Testis (tissue), 5 donors: ENCODE measurements around the gene PDXDC1. TPM values are rescaled to one million over a fixed set of nuclear protein-coding genes. Genes with fewer than 3 reads are reported as not detected.
"Not testable (repeated sequence)": the region's sequence is repeated elsewhere in the genome, so short reads cannot be mapped to it uniquely, and the experiment has no call there.

Experiments used
- DNase-seq: peaks from one replicate; pipeline ENCODE4 v3.0.0-alpha.2; 2019
- H3K27ac ChIP-seq, 2 donors: fragments of 200-600 bp; sonication (generic); one replicate each; pipeline ENCODE4 v1.5.1; 2019
- H3K27me3 ChIP-seq: fragments of 200-600 bp; sonication (generic); one replicate; pipeline ENCODE4 v1.5.1; 2019
- H3K36me3 ChIP-seq: fragments of 200-600 bp; sonication (generic); one replicate; pipeline ENCODE4 v1.5.1; 2017; ENCODE audit warnings: low read depth; ENCODE audit errors: missing control alignments
- H3K4me1 ChIP-seq: fragments of 200-600 bp; sonication (generic); one replicate; pipeline ENCODE4 v1.5.1; 2019
- H3K4me3 ChIP-seq, 2 donors: fragments of 200-600 bp; sonication (generic); one replicate each; pipeline ENCODE4 v1.5.1; 2017 to 2019
- H3K9me3 ChIP-seq: fragments of 200-600 bp; sonication (generic); one replicate; pipeline ENCODE4 v1.5.1; 2017
- POLR2A ChIP-seq: fragments of 450-650 bp; IDR thresholded peaks from one replicate; pipeline ENCODE4 v1.6.1; 2017; ENCODE audit warnings: antibody characterized with exemption, mild to moderate bottlenecking, moderate library complexity
- WGBS, 2 donors: methylation state at CpG; one replicate each; pipeline ENCODE4 v1.1.5; 2018; 5-methylcytosine and 5-hydroxymethylcytosine counted together
- intact Hi-C: fragments of 100-400 bp; cut with DNase I; formaldehyde crosslinking; loops from one replicate; pipeline ENCODE4 v1.15.1; 2023; ENCODE audit warnings: low total_unique reads
- long read RNA-seq, 2 donors: transcript quantifications; one replicate each; lab custom pipeline, GENCODE V29; 2026
- polyA plus RNA-seq: library from polyadenylated mRNA; stranded (reverse); fragments of 350-450 nt; fragmentation: Illumina TruSeq; extraction: RNeasy Lipid Tissue Mini Kit (QIAGEN cat#74804); gene quantifications from one replicate; pipeline ENCODE4 v1.2.3, GENCODE V29; 2014; ENCODE audit warnings: low read depth, low replicate concordance; ENCODE audit not compliant: insufficient read depth
- total RNA-seq, 2 donors: library from RNA; depleted of rRNA; stranded (reverse); fragments of >200 nt; gene quantifications; one replicate each; pipeline ENCODE4 v1.2.3, GENCODE V29; 2016

The PDXDC1 gene
- total RNA-seq = 100 to 1,000 TPM; 171 to 247 TPM
- 257 TPM for polyA plus RNA-seq
- long read RNA-seq, donor 1, full-length matches to known transcripts = 9 of 23 reads
- long read RNA-seq, donor 1, partial matches to known transcripts = 14 of 23 reads
- long read RNA-seq, donor 1, other reads (novel, unspliced or antisense) = 0 of 23 reads
- long read RNA-seq, donor 2, full-length matches to known transcripts = 1 of 1 reads
- long read RNA-seq, donor 2, partial matches to known transcripts = 0 of 1 reads
- long read RNA-seq, donor 2, other reads (novel, unspliced or antisense) = 0 of 1 reads

GRCh38 chr16:14974656-14975417, at the start of gene PDXDC1:
TSS of gene PDXDC1 (plus strand) at chr16:14975026. CDS start at chr16:14975200, 174 bp downstream.
- peak; percentile 97 for DNase-seq
- intact Hi-C loops = not testable (repeated sequence)
- TF ChIP-seq POLR2A = peak; percentile 39

DNA sequence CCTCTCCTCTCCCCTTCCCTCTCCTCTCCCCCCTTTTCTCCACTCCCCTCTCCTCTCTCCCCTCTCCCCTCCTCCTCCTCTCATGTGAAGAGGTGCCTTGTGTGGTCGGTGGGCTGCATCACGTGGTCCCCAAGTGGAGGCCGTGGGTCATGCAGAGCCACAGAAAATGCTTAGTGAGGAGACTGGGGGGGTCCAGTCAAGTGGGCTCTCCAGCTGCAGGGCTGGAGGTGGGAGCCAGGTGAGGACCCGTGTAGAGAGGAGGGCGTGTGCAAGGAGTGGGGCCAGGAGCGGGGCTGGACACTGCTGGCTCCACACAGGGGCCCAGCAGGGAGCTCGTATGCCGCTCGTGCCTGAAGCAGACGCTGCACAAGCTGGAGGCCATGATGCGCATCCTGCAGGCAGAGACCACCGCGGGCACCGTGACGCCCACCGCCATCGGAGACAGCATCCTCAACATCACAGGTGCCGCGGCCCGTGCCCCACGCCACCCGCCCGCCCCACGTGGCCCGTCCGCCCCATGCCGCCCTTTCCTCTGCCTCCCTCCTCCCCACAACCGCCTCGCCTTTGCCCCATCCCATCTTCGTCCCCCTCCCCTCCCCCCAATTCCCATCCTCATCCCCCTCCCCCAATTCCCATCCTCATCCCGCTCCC, 46.6 kb upstream of the PDXDC1 start:
- H3K36me3 ChIP-seq, H3K4me1 ChIP-seq, H3K9me3 ChIP-seq, H3K27me3 ChIP-seq, intact Hi-C loops, H3K27ac ChIP-seq, H3K4me3 ChIP-seq: not testable (repeated sequence)
- DNase-seq = peak; percentile 12
- WGBS, 2 donors = 60 to 76% methylated on average over 7 to 9 of the region's 31 CpGs

More at GRCh38 chr16:14974656-14975417, at the start of gene PDXDC1:
- 0 to 1% methylated on average over 21 to 74 of the region's 74 CpGs for WGBS, 2 donors
- H3K27ac ChIP-seq = peak within 1 kb of the TSS; percentile 90 to 98
- not testable (repeated sequence) for H3K27me3 ChIP-seq, H3K9me3 ChIP-seq, H3K36me3 ChIP-seq
- peak within 1 kb of the TSS; percentile 87 to 96 for H3K4me3 ChIP-seq
- H3K4me1 ChIP-seq = peaks cover 11% of the 10 kb centered on the region

GRCh38 chr16:14929176-14929575, 45.6 kb upstream of the PDXDC1 start:
- H3K9me3 ChIP-seq, H3K27me3 ChIP-seq, H3K4me3 ChIP-seq, H3K27ac ChIP-seq, intact Hi-C loops, H3K36me3 ChIP-seq, H3K4me1 ChIP-seq, DNase-seq: not testable (repeated sequence)
- 83% methylated on average over 22 of the region's 26 CpGs; no CpG with 5 or more reads in 1 of the 2 donors for WGBS, 2 donors

- H3K4me1 ChIP-seq, H3K4me3 ChIP-seq, H3K27me3 ChIP-seq, intact Hi-C loops, H3K27ac ChIP-seq, H3K9me3 ChIP-seq, DNase-seq, H3K36me3 ChIP-seq: not testable (repeated sequence)
- WGBS, 2 donors = no CpG with 5 or more reads among the region's 25 CpGs
These were observed 44.6 kb upstream of the PDXDC1 start for GRCh38 chr16:14930246-14930645.

DNA sequence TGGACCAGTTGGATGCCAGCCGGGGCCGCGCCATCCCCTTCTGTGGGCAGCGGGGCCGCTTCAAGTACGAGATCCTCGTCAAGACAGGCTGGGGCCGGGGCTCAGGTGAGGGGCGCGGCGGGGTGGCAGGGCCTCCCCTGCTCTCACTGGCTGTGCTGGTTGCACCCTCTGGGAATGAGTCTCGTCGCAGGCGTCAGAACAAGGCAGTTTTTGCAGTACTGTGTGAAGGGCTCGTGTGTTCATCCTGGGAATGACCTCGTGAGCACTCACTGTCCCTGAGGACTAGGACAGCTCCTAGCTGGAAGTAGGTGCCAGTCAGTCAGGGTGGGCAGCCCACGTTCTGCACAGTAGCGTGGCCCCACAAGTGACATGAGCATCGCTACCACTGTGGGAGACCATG, 43.9 kb upstream of the PDXDC1 start:
- H3K27me3 ChIP-seq, intact Hi-C loops, H3K9me3 ChIP-seq, H3K4me1 ChIP-seq, H3K4me3 ChIP-seq, H3K27ac ChIP-seq, H3K36me3 ChIP-seq: not testable (repeated sequence)
- 94% methylated on average over 10 of the region's 19 CpGs; no CpG with 5 or more reads in 1 of the 2 donors for WGBS, 2 donors
- DNase-seq = peak; percentile 14

GRCh38 chr16:14932581-14933375, 42.0 kb upstream of the PDXDC1 start:
- H3K27me3 ChIP-seq, H3K9me3 ChIP-seq, intact Hi-C loops, H3K4me1 ChIP-seq, DNase-seq, H3K36me3 ChIP-seq, H3K4me3 ChIP-seq, H3K27ac ChIP-seq: not testable (repeated sequence)
- WGBS, 2 donors = 95 to 98% methylated on average over 8 to 25 of the region's 47 CpGs

DNA sequence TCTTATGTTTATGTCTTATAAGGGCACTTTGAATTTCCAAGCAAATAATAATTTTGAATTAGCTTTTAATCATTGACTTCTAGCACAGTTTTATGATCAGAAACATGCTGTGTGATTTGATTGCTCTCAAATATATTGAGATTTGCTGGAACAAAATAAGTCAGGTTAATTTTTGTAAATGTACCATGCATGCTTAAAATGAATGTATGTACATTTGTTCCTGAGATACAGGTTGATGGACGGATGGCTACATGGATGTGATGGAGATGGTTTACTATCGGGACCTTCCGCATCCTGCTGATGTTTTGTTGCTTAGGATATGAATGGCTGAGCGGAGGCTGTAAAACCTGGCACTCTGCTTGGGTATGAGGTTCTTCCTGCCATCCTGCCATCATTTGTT, 37.7 kb upstream of the PDXDC1 start, which contains the start of gene NPIPA1:
Gene NPIPA1, plus strand, starts transcription at position 301 of the 400 bp plus-strand sequence. Its CDS starts 0 bp downstream, at position 301.
- H3K4me3 ChIP-seq, H3K9me3 ChIP-seq, H3K27me3 ChIP-seq, H3K27ac ChIP-seq, H3K36me3 ChIP-seq, DNase-seq, intact Hi-C loops, H3K4me1 ChIP-seq: not testable (repeated sequence)
- WGBS, 2 donors = no CpG with 5 or more reads among the region's 4 CpGs

DNA sequence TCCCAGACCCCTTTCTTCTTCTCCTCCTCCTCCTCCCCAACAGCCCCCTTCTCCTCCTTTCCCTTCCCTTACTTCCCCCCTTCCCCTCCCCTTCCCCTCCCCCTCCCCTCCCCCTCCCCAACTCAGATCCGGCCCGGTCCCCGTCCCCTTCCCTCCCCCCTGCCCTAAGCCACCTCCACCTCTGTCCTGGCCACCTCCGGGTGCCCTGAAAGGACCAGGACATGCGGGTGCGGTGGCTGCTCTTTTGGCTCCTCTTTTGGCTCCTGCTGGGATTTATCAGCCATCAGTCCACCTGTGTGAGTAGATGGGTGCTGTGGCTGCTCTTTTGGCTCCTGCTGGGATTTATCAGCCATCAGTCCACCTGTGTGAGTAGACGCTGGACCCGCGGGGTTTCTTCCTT, 36.8 kb upstream of the PDXDC1 start:
- H3K4me1 ChIP-seq, H3K27ac ChIP-seq, H3K36me3 ChIP-seq, DNase-seq, intact Hi-C loops, H3K27me3 ChIP-seq, H3K4me3 ChIP-seq, H3K9me3 ChIP-seq: not testable (repeated sequence)
- WGBS, 2 donors = 86% methylated on average over 4 of the region's 9 CpGs; no CpG with 5 or more reads in 1 of the 2 donors

DNA sequence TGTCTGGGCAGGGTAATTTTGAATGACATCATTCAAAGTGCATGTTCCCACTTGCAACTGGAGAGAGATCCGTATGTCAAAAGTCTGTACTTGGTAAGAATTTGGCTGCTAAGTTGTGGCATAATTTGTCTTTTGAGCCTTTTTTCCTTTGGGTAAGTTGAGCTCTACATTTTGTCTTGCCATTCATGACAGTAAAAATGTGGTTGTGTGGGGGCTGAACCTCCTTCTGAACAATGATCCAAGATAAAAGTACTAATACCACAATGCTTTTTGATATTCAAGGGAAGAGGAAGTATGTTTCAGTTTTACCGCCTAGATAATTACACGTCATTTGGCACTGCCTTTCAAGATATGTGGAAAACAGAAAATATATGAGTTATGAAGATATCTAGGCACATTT, 32.1 kb upstream of the PDXDC1 start:
- WGBS, 2 donors = 52 to 59% methylated on average over 3 of the region's 3 CpGs
- H3K9me3 ChIP-seq, H3K27ac ChIP-seq, H3K4me1 ChIP-seq, H3K4me3 ChIP-seq, H3K27me3 ChIP-seq, H3K36me3 ChIP-seq, intact Hi-C loops: not testable (repeated sequence)
- DNase-seq = peak; percentile 36
